NCI-H345 treated with DMSO at 0.1 percent for 48 hours (cell line): ENCODE measurements around the gene SLX4IP.

ENCODE experiments used
- DNase-seq: peaks from one replicate; lab custom pipeline; 2025; ENCODE audit not compliant: unreplicated experiment; lab: John Stamatoyannopoulos, UW

Gene SLX4IP

DNA sequence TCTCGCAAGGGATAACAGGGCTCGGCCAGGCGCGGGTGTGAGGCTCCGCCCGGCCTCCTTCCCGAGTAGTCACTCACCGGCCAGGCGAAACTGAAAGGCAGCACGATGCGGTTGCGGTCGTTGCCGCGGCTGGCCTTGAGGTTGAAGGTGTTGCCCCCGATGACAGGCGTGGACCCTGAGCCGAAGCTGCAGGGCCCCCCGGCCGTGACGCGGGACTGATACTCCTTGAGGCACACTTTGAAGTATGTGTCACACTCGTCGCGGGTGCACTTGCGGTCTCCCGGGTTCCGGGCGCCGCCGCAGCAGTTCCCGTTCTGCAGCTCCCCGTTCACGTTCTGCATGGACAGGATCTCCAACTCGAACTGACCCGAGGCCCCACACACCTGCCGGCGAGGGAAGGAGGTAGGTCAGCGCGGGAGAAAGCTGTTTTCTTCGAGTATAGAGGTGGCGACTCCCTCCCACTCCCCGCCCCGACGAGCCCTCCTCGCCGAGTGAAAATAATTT, 237.6 kb downstream of the SLX4IP start:
- DNase-seq, result peak; percentile 19

GRCh38 chr20:10673176-10673841, 238.2 kb downstream of the SLX4IP start:
- DNase-seq, result peak; percentile 88

- DNase-seq, result peak; percentile 96
Observed at GRCh38 chr20:10673842-10674683, 239.0 kb downstream of the SLX4IP start, which contains the start of gene JAG1. JAG1 (minus strand) TSS chr20:10673999; CDS start chr20:10673530, 469 bp downstream.

- peak; percentile 66 for DNase-seq
Observed at GRCh38 chr20:10674684-10675449, 239.8 kb downstream of the SLX4IP start.

DNA sequence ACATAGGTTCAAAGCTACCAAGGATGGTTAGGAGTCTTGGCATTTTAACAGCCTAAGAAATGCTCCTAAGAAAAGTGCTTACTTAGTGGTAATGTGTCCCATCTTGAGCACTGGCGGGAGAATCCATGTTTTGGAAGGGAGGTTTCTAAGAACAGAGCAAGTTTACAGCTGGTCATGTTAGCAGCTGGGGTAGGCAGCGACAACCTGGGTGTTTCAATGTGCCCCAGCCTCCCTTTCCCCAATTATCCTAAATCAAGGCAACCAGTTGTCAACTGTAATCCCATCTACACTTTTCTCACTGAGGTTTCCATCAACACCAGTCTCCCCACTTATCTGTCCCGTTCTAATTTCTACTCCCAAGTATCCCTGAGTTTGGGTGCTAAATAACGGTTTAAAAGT, 240.3 kb downstream of the SLX4IP start:
- DNase-seq, result no peak

GRCh38 chr20:10676518-10676917, 241.4 kb downstream of the SLX4IP start:
- DNase-seq, result no peak
